GM15510 (cell line): Measurements from ENCODE around the gene PARD3.

ENCODE experiments used
- POLR2A ChIP-seq: IDR thresholded peaks from 3 replicates; pipeline ENCODE4 v1.6.1; 2011; ENCODE audit warnings: borderline replicate concordance; ENCODE audit not compliant: insufficient read length; ENCODE audit errors: extremely low read depth

PARD3 gene

DNA sequence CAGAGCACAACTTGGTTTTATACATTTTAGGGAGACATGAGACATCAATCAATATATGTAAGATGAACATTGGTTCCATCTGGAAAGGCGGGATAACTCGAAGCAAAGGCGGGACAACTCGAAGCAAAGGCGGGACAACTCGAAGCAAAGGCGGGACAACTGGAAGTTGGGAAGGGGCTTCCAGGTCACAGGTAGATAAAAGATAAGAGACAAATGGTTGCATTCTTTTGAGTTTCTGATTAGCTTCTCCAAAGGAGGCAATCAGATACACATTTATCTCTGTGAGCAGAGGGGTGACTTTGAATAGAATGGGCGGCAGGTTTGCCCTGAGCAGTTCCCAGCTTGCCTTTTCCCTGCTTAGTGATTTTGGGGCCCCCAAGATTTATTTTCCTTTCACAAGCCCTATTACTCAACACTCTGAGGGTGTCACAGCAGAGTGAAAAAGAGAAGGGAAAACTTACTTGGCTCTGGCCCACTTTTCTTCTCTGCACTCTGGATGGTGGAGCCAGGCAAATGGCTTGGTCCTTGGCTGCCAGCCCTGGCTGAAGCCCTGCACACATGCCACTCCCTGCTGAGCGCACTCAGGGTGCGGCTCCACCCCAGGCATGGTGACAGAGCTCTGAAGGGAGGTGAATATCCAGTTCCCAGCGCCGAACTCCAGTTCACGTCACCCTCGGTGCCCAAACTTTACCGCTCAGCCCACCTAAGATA is 46.7 kb downstream of the PARD3 start:
- TF ChIP-seq POLR2A: no peak

DNA sequence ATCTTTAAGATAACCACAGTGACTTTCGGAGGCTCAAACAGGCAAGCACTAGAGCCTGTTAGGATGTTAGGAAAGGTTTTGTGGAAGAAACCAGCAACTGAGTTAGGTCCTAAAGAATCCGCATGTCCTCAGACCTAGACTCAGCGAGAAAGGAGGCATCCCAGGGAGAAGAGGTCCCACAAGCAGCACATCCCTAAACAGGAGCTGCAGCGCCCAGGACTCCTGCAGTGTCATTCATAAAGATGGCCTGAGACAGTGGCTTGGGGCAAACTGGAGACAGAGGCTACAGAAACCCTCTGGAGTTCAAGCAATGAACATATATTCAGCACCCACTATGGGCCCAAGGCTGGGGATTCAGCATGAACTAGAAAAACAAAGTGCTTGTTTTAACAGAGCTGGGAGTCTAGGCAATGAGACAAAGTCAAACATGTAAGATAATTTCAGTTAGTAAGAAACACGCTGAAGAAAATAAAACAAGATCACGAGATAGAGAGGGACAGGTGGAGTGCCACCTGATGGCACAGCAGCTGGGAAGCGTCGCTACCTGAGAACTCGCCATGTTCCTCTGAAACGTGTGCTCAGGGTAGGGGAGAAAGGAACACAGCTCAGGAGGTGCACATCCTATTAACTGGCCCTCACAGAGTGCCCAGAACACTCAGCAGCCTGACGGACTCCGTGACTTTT is 48.1 kb downstream of the PARD3 start:
- TF ChIP-seq POLR2A: no peak

DNA sequence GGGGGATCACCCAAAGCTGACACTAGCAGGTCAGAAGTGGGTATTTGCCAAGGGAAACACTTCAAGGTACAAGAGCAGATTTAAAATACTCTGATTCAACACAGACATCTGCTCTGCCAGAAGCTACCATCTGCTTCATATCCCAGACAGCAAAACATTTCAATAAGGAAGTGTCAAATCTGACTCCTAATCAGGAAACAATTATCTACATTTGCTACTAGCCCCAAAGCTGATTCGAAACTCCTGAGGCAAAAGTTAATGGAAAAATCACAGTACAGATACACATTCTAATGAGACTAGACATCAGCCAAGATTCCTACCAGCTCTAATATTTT is 48.9 kb downstream of the PARD3 start:
- no peak for TF ChIP-seq POLR2A

DNA sequence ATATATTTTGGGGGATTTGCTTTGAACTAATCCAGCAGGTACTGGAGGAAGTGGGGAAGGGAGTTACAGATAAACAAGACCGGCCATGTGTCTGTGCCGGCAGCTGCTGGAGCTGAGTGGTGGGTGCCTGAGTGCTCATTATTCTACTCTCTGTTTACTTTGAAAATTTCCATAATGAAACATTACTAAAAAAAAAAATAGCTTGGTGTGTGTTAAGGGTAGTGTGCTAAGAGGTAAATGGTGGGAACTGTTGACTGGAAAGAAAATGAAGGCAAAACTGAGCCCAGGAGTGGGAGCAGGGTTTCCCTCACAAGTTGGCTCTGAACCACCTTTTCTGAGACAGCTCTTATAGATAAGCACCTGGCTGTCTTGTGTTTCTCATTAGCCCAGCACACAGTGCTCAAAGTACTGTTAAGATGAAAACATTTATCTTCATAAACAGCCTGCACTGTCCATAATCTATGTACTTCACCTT is 50.6 kb downstream of the PARD3 start:
- TF ChIP-seq POLR2A: no peak

DNA sequence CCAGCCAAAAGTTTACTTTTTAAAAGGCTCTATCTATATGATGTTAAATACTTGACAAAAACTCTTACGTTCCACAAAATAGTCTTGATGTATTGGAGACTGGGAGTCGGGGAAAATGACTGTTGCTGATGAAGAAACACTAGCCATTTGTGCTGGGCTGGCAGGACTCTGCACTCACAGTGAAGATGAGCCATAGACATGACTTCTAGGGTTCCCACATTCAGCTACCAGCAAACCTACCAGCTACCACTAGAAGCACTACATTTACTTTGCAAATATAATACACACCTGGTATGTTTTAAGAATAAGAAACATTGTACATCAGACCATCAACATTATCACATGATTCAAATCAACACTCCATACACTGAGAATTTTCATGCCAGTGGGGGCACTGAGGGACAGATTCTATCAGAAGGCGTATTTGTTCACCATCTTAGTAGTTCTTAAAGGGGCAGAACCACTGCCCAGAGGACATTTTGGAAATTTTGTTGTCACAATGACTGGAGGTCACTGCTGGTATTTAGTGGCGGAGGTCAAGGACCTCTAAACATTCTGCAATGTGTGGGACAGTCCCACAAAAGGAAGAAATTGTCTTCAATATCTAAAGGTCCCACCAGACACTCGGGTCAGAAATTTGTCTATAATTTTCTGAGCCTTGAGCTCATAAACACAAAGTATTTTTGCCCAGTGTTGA is 52.3 kb downstream of the PARD3 start:
- TF ChIP-seq POLR2A: no peak

DNA sequence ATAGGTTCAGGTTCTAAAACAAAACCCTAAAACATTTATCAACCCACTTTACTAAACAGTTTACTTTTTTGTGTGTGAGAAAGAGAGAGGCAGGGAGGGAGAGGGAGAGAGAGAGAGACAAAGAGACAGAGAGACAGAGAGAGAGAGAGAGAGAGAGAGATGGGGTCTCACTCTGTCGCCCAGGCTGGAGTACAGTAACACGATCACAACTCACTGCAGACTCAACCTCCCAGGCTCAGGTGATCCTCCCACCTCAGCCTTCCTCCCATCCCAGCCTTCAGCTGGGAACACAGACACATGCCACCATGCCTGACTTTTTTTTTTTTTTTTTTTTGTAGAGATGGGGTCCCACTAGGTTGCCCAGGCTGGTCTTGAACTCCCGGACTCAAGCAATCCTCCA is 52.9 kb downstream of the PARD3 start:
- no peak for TF ChIP-seq POLR2A

DNA sequence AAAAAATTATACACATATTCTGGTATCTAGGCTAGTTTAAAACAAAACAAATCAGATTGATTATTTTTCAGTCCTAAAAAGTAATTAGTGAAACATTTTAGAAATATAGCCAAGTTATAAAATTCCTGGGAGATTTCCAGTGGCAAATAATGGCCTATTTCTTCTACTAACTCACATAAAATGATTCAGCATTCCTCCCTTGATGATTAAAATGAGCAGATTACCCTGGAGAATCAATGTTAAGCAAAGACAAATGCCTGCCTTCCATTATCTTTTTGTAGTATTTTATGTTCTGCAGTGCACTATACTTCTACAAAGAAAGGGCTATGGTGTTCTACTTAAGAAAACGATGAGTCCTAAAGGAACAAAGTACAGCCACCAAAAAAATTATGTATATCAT is 53.6 kb downstream of the PARD3 start:
- no peak for TF ChIP-seq POLR2A

DNA sequence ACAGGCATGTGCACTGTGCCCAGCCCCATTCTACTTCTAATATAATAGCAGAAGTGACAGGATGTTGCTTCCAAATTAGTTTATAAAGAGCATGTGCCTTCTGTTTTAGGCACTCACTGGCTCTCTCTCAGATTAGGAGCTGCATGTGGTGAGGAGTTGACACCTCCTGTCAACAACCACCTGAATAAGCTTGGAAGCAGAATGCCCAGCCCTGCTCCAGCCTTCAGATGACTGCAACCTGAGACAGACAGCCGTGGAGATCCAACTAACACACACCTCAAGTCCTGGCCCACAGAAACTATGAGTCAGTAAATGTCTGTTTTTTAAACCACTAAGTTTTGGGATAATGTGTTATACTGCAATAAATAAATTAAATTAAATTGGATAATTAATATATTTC is 54.5 kb downstream of the PARD3 start:
- no peak for TF ChIP-seq POLR2A

DNA sequence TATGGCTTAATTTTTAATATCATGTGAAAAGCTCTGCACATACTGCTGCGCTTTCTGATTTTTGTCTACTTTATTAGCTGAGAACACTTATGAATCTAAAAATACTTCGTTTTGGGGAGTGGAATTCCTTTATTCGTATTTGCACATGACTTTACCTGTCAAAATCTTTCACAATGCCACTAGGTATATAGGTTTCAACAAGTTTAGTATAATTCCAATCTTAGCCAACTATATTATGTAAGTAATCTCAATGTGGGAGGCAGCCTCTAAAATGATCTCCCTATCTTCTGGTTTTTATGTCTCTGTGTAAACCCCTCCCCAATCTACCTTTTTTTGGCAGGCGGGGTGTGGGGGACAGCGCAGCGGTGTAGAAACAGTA is 55.3 kb downstream of the PARD3 start:
- TF ChIP-seq POLR2A: no peak

DNA sequence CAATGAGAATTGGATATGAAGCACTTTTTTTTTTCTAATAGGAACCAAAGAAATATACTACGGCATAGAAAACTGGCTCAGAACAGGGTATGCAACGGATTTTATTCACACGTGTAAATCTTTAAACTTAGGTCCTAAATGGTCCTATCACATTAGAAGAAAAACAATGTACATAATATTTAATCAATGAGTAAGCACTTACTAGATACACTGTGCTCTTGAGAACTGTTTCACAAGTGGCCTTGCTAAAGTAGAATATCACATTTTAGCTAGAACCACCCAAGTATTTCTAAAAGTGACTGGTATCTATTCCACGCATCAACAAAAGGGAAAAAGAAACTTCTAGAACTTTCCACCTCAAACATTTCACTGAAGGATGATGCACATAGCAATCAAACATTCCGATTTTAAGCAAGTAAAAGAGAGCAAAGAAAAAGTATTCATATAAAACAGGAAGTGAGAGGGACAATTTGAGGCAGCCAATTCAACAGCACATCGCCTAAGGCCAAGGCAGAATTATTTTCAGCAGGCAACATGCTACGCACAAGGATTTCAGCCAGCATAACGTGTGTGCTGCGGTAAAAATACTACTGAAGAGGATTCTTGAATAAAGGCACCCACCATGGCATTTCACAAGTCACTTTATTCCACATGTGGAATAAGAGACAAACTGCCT is 55.8 kb downstream of the PARD3 start:
- TF ChIP-seq POLR2A: no peak

DNA sequence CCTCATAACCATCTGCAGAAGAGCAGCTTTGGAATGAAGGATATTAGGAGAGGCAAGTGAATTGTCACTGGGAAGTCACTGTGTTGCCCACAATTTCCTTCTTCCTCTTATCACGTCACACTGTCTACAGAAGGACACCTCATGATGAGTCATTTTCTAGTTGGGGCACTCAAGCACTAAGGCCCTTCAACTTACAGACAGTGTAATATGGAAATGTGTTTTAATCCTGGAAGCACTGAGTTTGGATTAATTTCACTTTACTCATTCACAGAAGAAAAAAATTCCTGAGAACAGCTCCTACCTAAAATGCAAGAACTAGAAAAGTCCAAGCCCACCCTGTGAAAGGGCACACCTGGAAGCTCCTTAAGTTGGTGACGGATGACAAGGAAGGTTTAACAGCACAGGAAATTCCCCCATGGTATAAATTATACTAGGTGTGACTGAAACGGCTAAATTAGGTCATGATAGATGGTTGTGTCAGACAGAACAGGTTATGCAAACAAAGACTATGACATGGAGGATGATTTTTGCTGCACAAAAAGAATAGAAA is 56.6 kb downstream of the PARD3 start:
- no peak for TF ChIP-seq POLR2A

DNA sequence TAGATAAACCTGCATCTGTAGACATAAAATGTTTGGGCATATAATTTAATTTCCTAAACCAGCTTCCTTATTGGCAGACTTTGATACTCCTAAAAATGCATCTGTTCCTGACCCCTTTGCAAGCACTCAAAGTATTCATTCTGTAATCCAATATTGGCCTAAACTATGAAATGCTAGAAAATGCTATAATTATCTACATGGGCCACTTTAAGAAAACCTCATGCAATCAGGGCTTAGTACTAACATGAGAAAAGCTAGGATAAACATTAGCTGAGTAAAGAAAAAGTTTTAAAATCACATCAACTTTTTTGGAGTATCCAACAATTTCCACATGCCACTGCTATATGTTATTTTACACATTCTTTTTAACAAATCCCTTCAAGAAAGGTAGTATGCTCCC is 57.2 kb downstream of the PARD3 start:
- no peak for TF ChIP-seq POLR2A

DNA sequence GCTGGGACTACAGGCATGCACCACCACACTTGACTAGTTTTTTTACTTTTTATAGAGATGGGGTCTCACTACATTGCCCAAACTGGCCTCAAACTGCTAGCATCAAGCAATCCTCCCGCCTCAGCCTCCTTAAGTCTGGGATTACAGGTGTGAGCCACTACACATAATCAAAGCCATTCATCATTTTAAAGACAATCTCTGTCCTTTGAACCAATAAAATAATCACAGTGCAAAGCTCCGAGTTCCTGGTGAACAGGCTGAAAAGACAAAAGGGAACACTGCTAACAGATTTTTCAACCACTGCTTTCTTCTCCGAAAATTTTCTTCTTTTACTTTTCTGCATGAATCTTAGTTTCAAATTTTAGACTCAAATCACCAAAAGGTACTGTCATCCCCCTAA is 58.5 kb downstream of the PARD3 start:
- TF ChIP-seq POLR2A: no peak

DNA sequence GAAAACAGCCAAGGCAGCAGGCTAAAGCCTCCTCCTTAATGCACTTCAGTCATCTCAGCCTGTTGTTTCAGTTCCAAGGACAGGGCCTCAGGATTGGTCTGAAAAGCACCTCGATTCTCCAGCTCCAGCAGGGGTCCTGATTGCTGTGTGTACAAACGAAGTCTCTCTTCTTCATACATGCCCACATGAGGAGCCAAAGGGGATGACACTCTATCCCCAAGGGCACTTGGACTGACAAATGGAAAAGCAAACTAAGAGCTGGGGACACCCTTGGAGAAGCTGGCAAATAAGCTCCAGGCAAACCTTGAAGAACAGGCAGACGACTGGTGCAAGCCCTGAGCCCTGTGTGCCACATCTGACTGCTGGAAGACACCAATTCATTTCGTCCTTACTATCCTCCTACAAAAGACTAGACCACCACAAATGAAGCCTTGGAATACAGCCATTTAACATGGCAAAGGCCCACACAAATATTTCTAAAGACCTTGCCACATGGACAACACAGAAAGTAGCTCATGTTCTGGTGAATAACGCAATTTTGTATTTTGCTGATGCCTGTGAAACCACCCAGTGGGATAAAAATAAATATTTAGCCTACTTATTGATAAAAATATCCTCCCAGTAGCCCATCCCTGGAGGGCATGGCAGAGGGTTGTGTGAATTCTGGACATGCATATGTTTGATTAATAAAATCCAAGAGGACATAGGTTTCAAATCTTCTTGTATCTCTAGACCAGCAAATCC is 61.9 kb downstream of the PARD3 start:
- no peak for TF ChIP-seq POLR2A
